Heart right ventricle (tissue), 16 donors: Measurements from ENCODE around the gene GPRC5A. TPM values are rescaled to one million over a fixed set of nuclear protein-coding genes. Genes with fewer than 3 reads are reported as not detected.

Experiments used
- ATAC-seq, 8 donors: fragments of 200-7000 bp; cut with Tn5 transposase; one replicate each; pipeline ENCODE4 v1.9.1; 2020; ENCODE audit warnings: mild to moderate bottlenecking in 8 of 8, moderate library complexity in 8 of 8, moderate number of reproducible peaks in 1 of 8
- DNase-seq, 2 donors: peaks; one replicate each; pipeline ENCODE4 v3.0.0-alpha.2; 2020
- H3K27ac ChIP-seq, 10 donors: fragments of 200-600 bp; sonication (generic) in 2 of 10; one replicate each; pipeline versions ENCODE4 v1.5.0 to v1.8.0; 2020 to 2022; ENCODE audit warnings: mild to moderate bottlenecking in 3 of 10
- H3K27me3 ChIP-seq, 7 donors: fragments of 200-600 bp; one replicate each; pipeline ENCODE4 v1.8.0; 2021 to 2022; ENCODE audit warnings: mild to moderate bottlenecking in 2 of 7
- H3K36me3 ChIP-seq, 9 donors: fragments of 200-600 bp; sonication (generic) in 1 of 9; one replicate each; pipeline versions ENCODE4 v1.5.0 to v1.8.0; 2020 to 2022; ENCODE audit warnings: mild to moderate bottlenecking in 2 of 9
- H3K4me1 ChIP-seq, 9 donors: fragments of 200-600 bp; sonication (generic) in 1 of 9; one replicate each; pipeline versions ENCODE4 v1.5.0 to v1.8.0; 2020 to 2022; ENCODE audit warnings: mild to moderate bottlenecking in 4 of 9
- H3K4me3 ChIP-seq, 10 donors: fragments of 200-600 bp; sonication (generic) in 2 of 10; one replicate each; pipeline versions ENCODE4 v1.5.0 to v1.8.0; 2020 to 2022; ENCODE audit warnings: mild to moderate bottlenecking in 7 of 10, moderate library complexity in 2 of 10
- H3K9me3 ChIP-seq, 11 donors: fragments of 200-600 bp in 10 of 11; sonication (generic) in 2 of 11; one replicate each; pipeline versions ENCODE4 v1.5.0 to v1.8.0; 2013 to 2022; ENCODE audit warnings: mild to moderate bottlenecking in 2 of 11, control low read depth in 1 of 11, moderate library complexity in 1 of 11
- WGBS, 2 donors: extraction: QIAGEN DNeasy Blood & Tissue Kit; methylation state at CpG; one replicate each; pipeline ENCODE4 v1.1.7; 2013; ENCODE audit warnings: inconsistent platforms in 1 of 2; 5-methylcytosine and 5-hydroxymethylcytosine counted together
- intact Hi-C, 10 donors: fragments of 100-400 bp; cut with DNase I; formaldehyde crosslinking; loops; one replicate each; pipeline versions ENCODE4 v1.11.1 to v1.14.2; 2022
- polyA plus RNA-seq, 2 donors: library from polyadenylated mRNA; stranded (reverse); fragments of 200-250 nt; gene quantifications; one replicate each; pipeline ENCODE4 v1.2.3, GENCODE V29; 2013
- total RNA-seq, 10 donors: library from RNA; stranded (reverse); fragmentation: NEBNext Ultra II Directional in 3 of 10; extraction: Animal tissue kit (Norgen Biotek cat#: 25700) in 3 of 10; gene quantifications; one replicate each; pipeline versions ENCODE4 v1.2.1 to v1.2.4, GENCODE V29; 2021 to 2023
- TF ChIP-seq, protein P1 (sequence below), 9 donors: fragments of 200-600 bp; sonication (generic) in 2 of 9; IDR thresholded peaks; one replicate each; pipeline versions ENCODE4 v1.5.0 to v1.8.0; 2021 to 2022; ENCODE audit warnings: antibody characterized with exemption in 9 of 9, mild to moderate bottlenecking in 5 of 9, moderate library complexity in 1 of 9
- donor health status: Arrhythmogenic right ventricular cardiomyopathy.
- donor health status: ischemic (EF 13 %, LVEDD 7.1; RV severe dilation, severe dysfunction).
- donor health status: healthy with polysubstance abuse.
- donor health status: DM: no; HTN: yes; CAD: no.
- donor health status: DM: no; HTN: no; CAD: no.
- donor health status: ischemic (EF 25% LVEDD 6.9; RV normal size, moderate dysfunction).
- donor health status: ischemic (EF 25% LVEDD 5.7; RV mildly dilated, moderate dysfunction).
- donor health status: healthy.
- donor health status: DM: yes; HTN: yes; CAD: no.
- donor health status: Ischemic cardiomyopathy.
- donor health status: ischemic (EF 35%, LVEDD 5.7; RV mildly dilated, moderate dysfunction).
- donor health status: nonischemic (EF 11% LVEDD 7.7; RV severe dilation, severe dysfunction).
- donor health status: DM: yes; HTN: yes; CAD: no.
- donor health status: PGD.
- donor health status: ischemic (EF 29% LVEDD 5.4; RV normal size, mild dysfunction).
- donor health status: nonischemic (EF 23%, LVEDD 6.1; RV moderate dilation, normal function).

GPRC5A gene
- total and polyA plus RNA-seq, 12 donors: 0.26 to 4.5 (median 0.88) TPM

DNA sequence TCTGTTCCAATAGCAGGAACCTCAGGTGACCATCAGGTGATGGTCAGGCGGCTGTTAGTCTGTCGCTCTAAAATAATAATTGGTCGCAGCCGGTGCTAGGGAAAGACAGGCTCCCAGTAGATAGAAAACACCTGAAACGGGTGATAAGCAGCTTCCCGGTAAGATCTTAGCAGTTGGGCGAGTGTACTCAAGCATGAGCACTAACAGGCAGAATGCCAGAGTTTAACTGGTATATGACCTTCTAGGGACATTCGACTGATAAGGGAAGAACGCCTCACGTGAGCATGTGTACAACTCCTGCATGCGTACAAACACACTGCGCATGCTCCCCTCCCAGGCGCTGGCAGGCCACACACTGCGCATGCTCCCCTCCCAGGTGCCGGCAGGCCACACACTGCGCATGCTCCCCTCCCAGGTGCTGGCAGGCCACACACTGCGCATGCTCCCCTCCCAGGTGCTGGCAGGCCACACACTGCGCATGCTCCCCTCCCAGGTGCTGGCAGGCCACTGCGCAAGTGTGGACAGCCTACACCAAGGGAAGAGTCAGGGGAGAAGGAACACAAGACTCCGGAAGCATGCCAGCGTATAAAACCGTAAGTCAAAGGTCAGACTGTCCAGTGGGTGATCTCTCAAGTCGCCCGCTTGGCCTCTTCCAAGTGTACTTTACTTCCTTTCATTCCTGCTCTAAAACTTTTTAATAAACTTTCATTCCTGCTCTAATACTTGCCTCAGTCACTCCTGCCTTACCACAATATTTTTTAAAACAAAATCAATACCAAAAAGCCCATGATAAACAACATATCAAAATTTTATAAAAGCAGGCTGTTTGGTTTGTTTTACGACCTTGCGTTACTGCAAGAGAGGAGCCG lies 36.1 kb downstream of the GPRC5A start:
- 39 to 42% methylated on average over 24 to 27 of the region's 27 CpGs for WGBS, 2 donors
- Histone ChIP-seq H3K4me3 (peak overlapping the region in 7 of 10 donors; percentile 19 to 54 (median 40)), H3K27me3 (no peaks in the 10 kb centered on the region), H3K4me1 (peaks cover 0 to 1% (median 0%) of the 10 kb centered on the region in 9 donors), H3K27ac (peak overlapping the region in 1 of 10 donors; percentile 56), H3K9me3 (peaks cover 0 to 5% (median 0%) of the 10 kb centered on the region in 11 donors), H3K36me3 (no peaks in the 10 kb centered on the region)
- DNase-seq (peak; percentile 53 to 74), ATAC-seq (peak; percentile 84 to 98 (median 92))
- TF ChIP-seq, protein P1, sequence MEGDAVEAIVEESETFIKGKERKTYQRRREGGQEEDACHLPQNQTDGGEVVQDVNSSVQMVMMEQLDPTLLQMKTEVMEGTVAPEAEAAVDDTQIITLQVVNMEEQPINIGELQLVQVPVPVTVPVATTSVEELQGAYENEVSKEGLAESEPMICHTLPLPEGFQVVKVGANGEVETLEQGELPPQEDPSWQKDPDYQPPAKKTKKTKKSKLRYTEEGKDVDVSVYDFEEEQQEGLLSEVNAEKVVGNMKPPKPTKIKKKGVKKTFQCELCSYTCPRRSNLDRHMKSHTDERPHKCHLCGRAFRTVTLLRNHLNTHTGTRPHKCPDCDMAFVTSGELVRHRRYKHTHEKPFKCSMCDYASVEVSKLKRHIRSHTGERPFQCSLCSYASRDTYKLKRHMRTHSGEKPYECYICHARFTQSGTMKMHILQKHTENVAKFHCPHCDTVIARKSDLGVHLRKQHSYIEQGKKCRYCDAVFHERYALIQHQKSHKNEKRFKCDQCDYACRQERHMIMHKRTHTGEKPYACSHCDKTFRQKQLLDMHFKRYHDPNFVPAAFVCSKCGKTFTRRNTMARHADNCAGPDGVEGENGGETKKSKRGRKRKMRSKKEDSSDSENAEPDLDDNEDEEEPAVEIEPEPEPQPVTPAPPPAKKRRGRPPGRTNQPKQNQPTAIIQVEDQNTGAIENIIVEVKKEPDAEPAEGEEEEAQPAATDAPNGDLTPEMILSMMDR (IDR thresholded peaks at IDR 0.05): no peak
- intact Hi-C loops: loop anchor here in 1 of 10 donors (5.0 kb wide), 1 partner anchor 45 kb away; no protein-coding TSS in a partner anchor

DNA sequence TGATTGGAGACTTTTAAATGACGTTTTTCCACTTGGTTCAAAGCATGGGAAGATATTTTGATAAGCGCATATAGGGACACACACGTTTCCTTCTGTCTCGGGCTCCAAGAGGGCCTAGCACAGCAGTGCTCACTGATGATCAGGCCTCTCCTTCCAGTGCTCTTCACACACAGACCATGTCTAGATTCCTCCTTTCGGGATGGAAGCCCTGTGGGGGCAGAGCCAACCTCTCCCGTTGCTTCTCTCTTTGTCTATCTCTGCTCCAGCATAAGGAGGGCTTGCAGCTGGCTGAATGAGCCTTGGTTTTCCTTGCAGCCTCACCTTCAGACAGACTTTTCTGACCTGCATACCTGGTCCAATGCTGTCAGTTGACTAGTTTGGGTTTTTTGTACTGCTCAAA lies 38.3 kb downstream of the GPRC5A start:
- no peak for ATAC-seq
- Histone ChIP-seq H3K9me3 (peaks cover 0 to 5% (median 0%) of the 10 kb centered on the region in 11 donors), H3K36me3 (no peaks in the 10 kb centered on the region), H3K27ac (no peak overlapping the region), H3K4me3 (no peak overlapping the region), H3K4me1 (no peaks in the 10 kb centered on the region), H3K27me3 (no peaks in the 10 kb centered on the region)
- no peak for DNase-seq
- TF ChIP-seq, protein P1 (IDR thresholded peaks at IDR 0.05): no peak
- intact Hi-C loops: loop anchor here in 2 of 10 donors (5.0 kb wide), 2 partner anchors 43 to 48 kb away; no protein-coding TSS in a partner anchor
- WGBS, 2 donors: 88 to 91% methylated on average over 6 of the region's 6 CpGs

DNA sequence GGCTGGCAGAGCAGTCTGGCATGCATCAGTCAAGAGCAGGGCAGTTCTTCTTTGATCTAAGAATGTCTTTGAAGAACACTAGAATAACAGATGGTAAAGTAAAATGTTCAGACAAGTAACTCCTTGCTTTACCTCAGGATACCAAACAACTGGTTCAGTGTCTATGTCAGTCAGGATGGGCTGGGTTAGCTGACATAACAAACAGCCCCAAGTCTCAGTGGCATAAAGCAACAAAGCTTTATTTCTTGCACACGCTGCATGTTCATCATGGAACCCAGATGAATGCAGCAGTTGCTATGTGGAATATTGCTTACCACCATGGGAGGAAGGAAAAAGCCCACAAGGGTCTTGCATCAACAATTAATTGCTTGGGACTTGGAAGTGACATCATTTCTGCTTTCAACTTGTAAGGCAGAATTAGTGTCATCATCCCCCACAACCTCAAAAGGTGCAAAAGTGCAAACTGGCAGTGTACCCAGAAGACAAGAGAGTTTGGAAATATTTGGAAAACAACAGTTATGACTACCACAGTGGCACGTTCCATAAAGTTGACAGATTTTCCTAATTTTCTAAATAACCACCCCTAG lies 39.4 kb downstream of the GPRC5A start:
- Histone ChIP-seq H3K27me3 (no peaks in the 10 kb centered on the region), H3K4me1 (no peaks in the 10 kb centered on the region), H3K4me3 (no peak overlapping the region), H3K27ac (no peak overlapping the region), H3K9me3 (peaks cover 0 to 5% (median 0%) of the 10 kb centered on the region in 11 donors), H3K36me3 (no peaks in the 10 kb centered on the region)
- TF ChIP-seq, protein P1 (IDR thresholded peaks at IDR 0.05): no peak
- intact Hi-C loops: loop anchor here in 1 of 10 donors (5.0 kb wide), 1 partner anchor 47 kb away; no protein-coding TSS in a partner anchor
- ATAC-seq (no peak), DNase-seq (no peak)
- 95 to 99% methylated on average over 2 of the region's 2 CpGs for WGBS, 2 donors

DNA sequence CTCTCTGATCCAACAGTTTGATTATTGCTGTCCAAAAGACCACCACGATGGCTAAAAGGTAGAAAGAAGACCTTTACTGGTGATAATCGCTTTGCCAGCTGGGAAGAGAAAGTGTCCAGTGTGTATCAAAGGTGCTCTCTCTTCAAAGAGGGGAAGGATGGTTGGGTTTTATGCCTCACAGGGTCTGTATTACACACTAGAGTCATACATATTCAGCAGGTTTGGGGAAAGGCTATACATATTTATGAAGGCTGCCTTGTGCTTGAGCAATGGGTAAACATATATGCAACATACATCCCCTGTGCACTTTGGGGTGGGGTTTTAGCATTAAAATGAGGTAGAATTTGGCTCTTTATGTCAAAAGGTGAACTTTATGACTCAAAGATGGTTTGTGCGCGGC lies 42.4 kb downstream of the GPRC5A start:
- H3K9me3 ChIP-seq: no peaks in the 10 kb centered on the region
- ATAC-seq (no peak), DNase-seq (no peak)
- WGBS, 2 donors: 90 to 93% methylated on average over 4 of the region's 4 CpGs
- TF ChIP-seq, protein P1 (IDR thresholded peaks at IDR 0.05): no peak
- no peaks in the 10 kb centered on the region for H3K4me1 ChIP-seq
- intact Hi-C loops: loop anchor here in 1 of 10 donors (5.0 kb wide), 1 partner anchor 44 kb away; no protein-coding TSS in a partner anchor
- no peak overlapping the region for H3K27ac ChIP-seq
- no peaks in the 10 kb centered on the region for H3K27me3 ChIP-seq
- no peaks in the 10 kb centered on the region for H3K36me3 ChIP-seq
- H3K4me3 ChIP-seq: no peak overlapping the region
